ENCODE data around the gene POU2F2.
"Not testable (repeated sequence)": the region's sequence is repeated elsewhere in the genome, so short reads cannot be mapped to it uniquely, and the experiment has no call there.

POU2F2 gene

GRCh38 chr19:42053037-42053935, 79.0 kb downstream of the POU2F2 start:
- DNase-seq, result no peak

GRCh38 chr19:42052241-42052863, 79.9 kb downstream of the POU2F2 start:
- no peak for DNase-seq

GRCh38 chr19:42051166-42052115, 80.8 kb downstream of the POU2F2 start:
- DNase-seq, result no peak

DNA sequence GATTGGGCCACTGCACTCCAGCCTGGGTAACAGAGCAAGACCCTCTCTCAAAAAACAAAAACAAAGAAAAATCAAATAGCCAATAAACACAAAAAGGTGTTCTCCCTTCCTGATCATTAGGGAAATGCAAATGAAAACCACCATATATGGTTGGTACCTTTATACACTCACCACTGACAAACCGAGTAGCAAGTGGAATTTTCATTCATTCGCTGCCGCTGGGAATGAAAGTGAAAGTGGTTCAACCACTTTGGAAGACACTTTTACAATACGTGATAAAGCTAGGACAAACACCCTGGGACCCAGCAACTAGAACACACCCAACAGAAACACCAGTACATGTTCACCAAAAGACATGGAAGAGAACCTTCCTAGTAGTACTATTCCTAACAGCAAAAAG, 83.3 kb downstream of the POU2F2 start:
- no peak for DNase-seq

DNA sequence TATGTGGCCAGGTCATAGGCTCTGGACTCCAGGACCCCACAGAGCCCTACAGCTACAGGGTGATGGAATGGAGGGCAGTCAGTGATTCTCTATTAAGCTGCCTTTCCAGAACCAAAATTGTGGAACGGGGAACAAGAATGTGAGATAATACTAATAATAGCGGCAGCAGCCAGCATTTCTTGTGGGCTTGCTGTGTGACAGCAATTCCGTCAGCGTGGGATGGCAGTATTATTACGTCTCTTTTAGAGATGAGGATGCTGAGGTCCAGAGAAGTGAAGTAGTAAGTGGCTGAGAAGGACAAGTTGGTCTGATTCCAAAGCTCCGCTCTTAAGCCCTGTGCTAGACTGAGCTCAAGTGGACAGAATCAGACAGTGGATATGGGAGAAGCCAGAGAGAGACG, 86.7 kb downstream of the POU2F2 start:
- DNase-seq, result no peak

GRCh38 chr19:42042455-42043170, 89.6 kb downstream of the POU2F2 start:
- no peak for DNase-seq

- DNase-seq, result not testable (repeated sequence)
Measured at GRCh38 chr19:42040491-42040890, 91.8 kb downstream of the POU2F2 start.

- DNase-seq, result no peak
Measured at GRCh38 chr19:42040031-42040430, 92.2 kb downstream of the POU2F2 start.

DNA sequence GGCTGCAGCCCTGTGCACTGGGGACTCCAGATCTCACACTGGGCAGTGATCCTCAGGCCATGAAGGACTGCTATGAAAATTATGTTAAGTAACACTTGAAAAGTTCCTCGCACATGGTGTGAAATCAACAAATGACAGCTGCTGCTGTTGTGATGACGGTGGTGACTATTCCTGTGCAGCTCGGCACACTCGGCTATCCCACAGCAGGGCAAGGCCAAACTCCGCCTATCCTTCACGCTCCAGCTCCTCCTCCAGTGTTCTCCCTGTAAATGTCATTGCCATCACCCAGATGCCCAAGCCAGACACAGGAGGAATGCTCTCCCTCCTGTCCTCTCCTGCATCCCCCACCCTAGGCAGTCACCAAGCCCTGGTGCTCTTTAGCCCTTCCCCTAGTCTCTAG, 93.6 kb downstream of the POU2F2 start:
- no peak for DNase-seq

DNA sequence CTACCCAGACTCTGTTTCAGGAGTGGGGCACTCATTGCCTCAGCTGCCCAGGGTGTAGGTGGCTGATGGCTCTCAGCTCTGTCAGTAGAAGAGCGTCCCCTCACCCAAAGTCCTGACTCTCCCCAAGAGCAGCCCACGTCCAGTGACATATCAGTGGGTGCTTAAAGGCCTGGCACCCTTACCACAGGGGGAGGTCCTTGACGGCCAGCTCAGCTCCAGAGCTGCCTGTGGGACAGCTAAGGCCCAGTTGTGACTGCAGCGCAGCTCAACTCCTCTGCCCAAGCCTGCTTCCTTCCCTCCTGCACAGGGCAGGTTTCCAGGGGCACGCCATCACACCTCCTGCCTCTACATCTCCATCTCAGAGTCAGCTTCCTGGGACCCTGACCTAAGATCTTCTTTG, 94.6 kb downstream of the POU2F2 start:
- DNase-seq, result no peak
